SK-N-SH (cell line): Measurements from ENCODE around the gene MYH7B.

Source experiments
- CHD2 ChIP-seq: fragments of 150-350 bp; IDR thresholded peaks from 2 replicates; pipeline ENCODE4 v1.6.1; 2018; ENCODE audit warnings: low read length; ENCODE audit not compliant: partially characterized antibody
- CTCF ChIP-seq: fragments of 200-600 bp; sonication (generic); IDR thresholded peaks from 2 replicates; pipeline ENCODE4 v1.6.1; 2017; ENCODE audit warnings: antibody characterized with exemption, mild to moderate bottlenecking, moderate library complexity
- EP300 ChIP-seq, 2 experiments: IDR thresholded peaks; 2 replicates each; pipeline versions ENCODE4 v1.4.0 to v1.6.1; 2012; ENCODE audit warnings: borderline replicate concordance in 1 of 2, low read depth in 1 of 2, low read length in 1 of 2
- MAX ChIP-seq: IDR thresholded peaks from 2 replicates; pipeline ENCODE4 v1.4.0; 2012; ENCODE audit warnings: low read depth
- POLR2AphosphoS5 ChIP-seq: IDR thresholded peaks from 2 replicates; pipeline ENCODE4 v1.6.1; 2012; ENCODE audit warnings: low read depth, low read length
- TCF12 ChIP-seq: IDR thresholded peaks from 2 replicates; pipeline ENCODE4 v1.4.0; 2012
- USF1 ChIP-seq: IDR thresholded peaks from 2 replicates; pipeline ENCODE4 v1.4.0; 2012; ENCODE audit warnings: low read depth, borderline replicate concordance
- TF ChIP-seq, protein P1 (sequence below): IDR thresholded peaks from 2 replicates; pipeline ENCODE4 v1.6.1; 2012; ENCODE audit warnings: mild to moderate bottlenecking, low read depth, low read length, moderate library complexity

DNA sequence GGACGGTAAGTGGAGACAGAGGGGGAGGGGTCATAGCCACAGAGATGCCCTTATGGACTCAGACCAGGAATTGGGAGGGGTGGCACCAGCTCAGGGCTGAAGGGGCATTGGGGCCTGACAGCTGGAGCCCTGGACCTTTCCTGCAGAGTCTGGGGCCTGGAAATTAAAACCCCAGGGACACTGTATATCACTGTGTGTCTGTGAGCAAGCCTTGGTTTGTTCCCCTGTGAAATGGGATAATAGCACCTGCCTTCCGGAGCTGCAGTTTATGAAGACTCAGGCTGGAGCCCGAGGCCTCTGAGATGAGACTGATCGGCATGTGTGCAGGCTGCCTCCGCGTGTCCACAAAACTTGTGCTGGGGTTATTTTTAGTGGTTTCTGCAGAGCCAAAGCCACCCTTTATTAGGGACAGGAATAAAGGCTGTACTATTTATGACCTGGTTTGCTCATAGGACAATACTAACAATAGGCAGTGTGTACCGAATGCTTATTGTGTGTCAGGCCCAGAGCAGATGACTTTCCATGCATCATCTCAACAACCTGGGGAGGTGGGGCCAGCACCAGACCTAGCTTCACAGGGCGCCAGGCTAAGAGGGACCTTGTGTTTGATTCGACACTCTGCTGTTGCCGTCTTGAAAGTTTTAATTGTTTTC, 22.6 kb downstream of the MYH7B start:
- TF ChIP-seq EP300 (IDR thresholded peaks at IDR 0.05; ENCODE audit: borderline replicate concordance in 1 of 2, low read depth in 1 of 2, low read length in 1 of 2) (no peak), TCF12 (no peak), POLR2AphosphoS5 (no peak), CHD2 (no peak), CTCF (no peak), USF1 (no peak), MAX (no peak)
- TF ChIP-seq, protein P1, sequence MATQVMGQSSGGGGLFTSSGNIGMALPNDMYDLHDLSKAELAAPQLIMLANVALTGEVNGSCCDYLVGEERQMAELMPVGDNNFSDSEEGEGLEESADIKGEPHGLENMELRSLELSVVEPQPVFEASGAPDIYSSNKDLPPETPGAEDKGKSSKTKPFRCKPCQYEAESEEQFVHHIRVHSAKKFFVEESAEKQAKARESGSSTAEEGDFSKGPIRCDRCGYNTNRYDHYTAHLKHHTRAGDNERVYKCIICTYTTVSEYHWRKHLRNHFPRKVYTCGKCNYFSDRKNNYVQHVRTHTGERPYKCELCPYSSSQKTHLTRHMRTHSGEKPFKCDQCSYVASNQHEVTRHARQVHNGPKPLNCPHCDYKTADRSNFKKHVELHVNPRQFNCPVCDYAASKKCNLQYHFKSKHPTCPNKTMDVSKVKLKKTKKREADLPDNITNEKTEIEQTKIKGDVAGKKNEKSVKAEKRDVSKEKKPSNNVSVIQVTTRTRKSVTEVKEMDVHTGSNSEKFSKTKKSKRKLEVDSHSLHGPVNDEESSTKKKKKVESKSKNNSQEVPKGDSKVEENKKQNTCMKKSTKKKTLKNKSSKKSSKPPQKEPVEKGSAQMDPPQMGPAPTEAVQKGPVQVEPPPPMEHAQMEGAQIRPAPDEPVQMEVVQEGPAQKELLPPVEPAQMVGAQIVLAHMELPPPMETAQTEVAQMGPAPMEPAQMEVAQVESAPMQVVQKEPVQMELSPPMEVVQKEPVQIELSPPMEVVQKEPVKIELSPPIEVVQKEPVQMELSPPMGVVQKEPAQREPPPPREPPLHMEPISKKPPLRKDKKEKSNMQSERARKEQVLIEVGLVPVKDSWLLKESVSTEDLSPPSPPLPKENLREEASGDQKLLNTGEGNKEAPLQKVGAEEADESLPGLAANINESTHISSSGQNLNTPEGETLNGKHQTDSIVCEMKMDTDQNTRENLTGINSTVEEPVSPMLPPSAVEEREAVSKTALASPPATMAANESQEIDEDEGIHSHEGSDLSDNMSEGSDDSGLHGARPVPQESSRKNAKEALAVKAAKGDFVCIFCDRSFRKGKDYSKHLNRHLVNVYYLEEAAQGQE: no peak
